HG02852 (cell line): ENCODE data around the gene TMEM119.

Experiments
- ATAC-seq: cut with Tn5 transposase; IDR thresholded peaks from one replicate; pipeline ENCODE4 v1.9.1; 2021; ENCODE audit warnings: mild to moderate bottlenecking, moderate library complexity; ENCODE audit not compliant: unreplicated experiment

TMEM119 gene

GRCh38 chr12:108597559-108598471 is at the start of gene TMEM119:
TMEM119 (minus strand) TSS chr12:108598084; CDS start chr12:108592383, 5,701 bp downstream.
- ATAC-seq, result no peak

GRCh38 chr12:108646600-108647579 is 49.0 kb upstream of the TMEM119 start:
- ATAC-seq, result no peak

- no peak for ATAC-seq
Measured at GRCh38 chr12:108645686-108646599, 48.1 kb upstream of the TMEM119 start.

GRCh38 chr12:108644811-108645120 is 46.9 kb upstream of the TMEM119 start:
- ATAC-seq, result no peak

- no peak for ATAC-seq
Measured at GRCh38 chr12:108643941-108644810, 46.3 kb upstream of the TMEM119 start.

- no peak for ATAC-seq
Measured at GRCh38 chr12:108642899-108643654, 45.2 kb upstream of the TMEM119 start.

- no peak for ATAC-seq
Measured at GRCh38 chr12:108642269-108642870, 44.5 kb upstream of the TMEM119 start.

GRCh38 chr12:108641446-108642268 is 43.8 kb upstream of the TMEM119 start:
- no peak for ATAC-seq

GRCh38 chr12:108640802-108641445 is 43.0 kb upstream of the TMEM119 start:
- no peak for ATAC-seq

- no peak for ATAC-seq
Measured at GRCh38 chr12:108638997-108639822, 41.3 kb upstream of the TMEM119 start.

GRCh38 chr12:108638141-108638827 is 40.4 kb upstream of the TMEM119 start:
- ATAC-seq, result no peak

- no peak for ATAC-seq
Measured at GRCh38 chr12:108637222-108637971, 39.5 kb upstream of the TMEM119 start.

GRCh38 chr12:108635997-108636808 is 38.3 kb upstream of the TMEM119 start:
- no peak for ATAC-seq
